G401 (cell line): Measurements from ENCODE around the gene MGA. TPM values are rescaled to one million over a fixed set of nuclear protein-coding genes. Genes with fewer than 3 reads are reported as not detected.

Source experiments
- DNase-seq: peaks from one replicate; pipeline ENCODE4 v3.0.0-alpha.2; 2015; ENCODE audit warnings: low spot score
- in situ Hi-C: cut with HindIII; loops from 2 replicates; pipeline ENCODE4 v1.10.0; 2016; ENCODE audit warnings: low sequenced_read_pairs, mixed read lengths
- total RNA-seq: library from RNA; depleted of rRNA; stranded (reverse); fragments of >200 nt; shearing (Covaris generic); gene quantifications from 2 replicates; pipeline ENCODE4 v1.2.3, GENCODE V29; 2014

MGA gene
- total RNA-seq, 1 experiment from 2014 or later, result 22.0 TPM

DNA sequence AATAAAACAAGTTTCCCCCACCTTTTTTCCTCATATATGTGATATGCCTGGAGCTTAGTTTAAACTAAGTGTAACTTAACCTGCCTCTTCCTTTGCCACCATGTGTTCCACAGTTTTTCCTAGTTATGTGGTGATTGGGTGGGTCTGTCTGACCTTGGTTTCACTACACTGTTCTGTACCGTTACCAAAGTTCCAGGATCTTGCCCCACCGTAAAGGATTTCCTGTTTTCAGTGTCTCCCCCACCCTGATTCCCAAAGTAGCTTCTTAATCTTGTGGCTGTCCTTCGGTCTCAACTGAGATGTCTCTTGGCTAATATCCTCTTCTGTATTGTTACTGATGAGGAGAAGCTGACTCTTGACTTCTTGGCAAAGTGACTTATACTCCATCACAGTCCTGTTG lies 6.4 kb upstream of the MGA start:
- in situ Hi-C loops, result no loop called here
- no peak for DNase-seq

DNA sequence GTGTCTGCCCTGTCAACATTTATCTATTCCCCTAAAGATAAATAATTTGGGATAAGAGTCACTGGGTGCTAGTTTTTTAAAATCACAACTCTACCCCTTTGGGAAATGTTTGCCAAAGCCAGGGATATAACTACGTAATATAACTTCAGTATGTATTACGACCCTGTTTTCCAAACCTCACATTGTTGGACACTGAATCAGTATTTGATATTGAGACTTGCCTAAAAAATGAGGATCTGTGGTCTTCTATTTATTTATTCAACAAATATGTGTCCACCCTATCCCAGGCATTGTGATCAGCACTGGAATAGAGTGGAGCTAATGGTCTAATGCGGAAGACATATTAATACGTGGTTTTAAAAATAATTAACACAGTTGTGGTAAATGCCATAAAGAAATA lies 4.5 kb upstream of the MGA start:
- in situ Hi-C loops, result no loop called here
- DNase-seq, result no peak

- in situ Hi-C loops, result no loop called here
- DNase-seq, result no peak
Observed at GRCh38 chr15:41656188-41656587, 4.0 kb upstream of the MGA start.

- in situ Hi-C loops, result no loop called here
- no peak for DNase-seq
Observed at GRCh38 chr15:41658689-41659088, 1.5 kb upstream of the MGA start.

- DNase-seq, result no peak
Observed at GRCh38 chr15:41659190-41659589, 1.0 kb upstream of the MGA start.

DNA sequence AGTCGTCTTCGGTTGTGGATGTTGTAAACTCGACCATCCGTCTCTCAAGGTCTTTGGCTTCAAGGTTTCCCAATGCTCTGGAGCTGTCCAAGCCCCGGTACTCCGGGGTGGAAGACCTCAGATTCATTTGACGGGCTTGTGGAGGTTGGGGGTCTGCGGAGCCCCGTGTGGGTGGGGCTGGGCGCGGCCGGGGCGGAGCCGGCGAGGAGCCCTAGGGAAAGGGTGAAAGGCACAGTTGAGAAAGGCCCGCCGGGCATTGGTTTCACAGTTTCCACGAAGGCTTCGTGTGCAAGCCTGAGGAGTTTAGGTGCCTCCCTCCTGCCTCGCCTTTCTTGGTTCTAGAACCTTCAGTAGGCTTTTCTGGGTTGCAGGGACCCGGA lies 360 bp upstream of the MGA start:
- no peak for DNase-seq
- in situ Hi-C loops, result no loop called here

More at GRCh38 chr15:41659190-41659589, 1.0 kb upstream of the MGA start:
- in situ Hi-C loops, result no loop called here

GRCh38 chr15:41661078-41661517 lies 893 bp downstream of the MGA start:
- in situ Hi-C loops, result no loop called here
- DNase-seq, result peak; percentile 39

DNA sequence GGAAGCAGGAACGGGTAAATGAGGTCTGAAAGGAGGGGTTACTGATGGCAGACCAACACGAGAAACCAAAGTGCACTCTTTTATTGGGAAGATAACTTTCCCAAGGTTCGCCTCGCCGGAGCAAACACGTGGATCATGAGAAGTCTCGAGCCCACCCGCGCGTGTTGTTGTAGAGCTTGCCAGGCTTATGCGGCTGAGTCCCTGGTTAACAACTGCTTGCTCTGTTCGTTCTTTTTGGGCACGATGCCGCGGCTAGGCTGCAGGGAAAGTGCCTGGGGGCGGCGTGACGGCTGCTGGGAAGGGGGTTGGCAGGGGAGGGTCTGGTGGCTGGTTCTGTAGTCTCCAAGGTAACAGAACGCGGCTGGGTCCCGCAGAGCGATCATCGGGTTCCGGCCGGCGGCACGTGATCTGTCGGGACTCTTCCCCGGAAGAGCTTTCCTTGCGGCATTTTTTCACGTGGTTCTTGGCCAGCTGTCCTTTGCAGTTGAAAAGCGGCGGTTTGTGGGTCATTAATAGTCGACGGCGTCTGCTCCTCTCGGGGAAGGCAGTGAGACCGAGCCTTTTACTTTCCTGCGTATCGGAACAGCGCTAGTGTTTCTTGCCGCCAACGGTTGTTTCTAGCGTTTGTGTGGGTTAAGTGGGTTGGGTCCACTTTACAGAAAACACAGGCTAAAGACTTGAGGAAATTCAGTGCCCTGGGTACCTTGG lies 1.5 kb downstream of the MGA start:
- peak; percentile 76 for DNase-seq
- in situ Hi-C loops, result no loop called here

DNA sequence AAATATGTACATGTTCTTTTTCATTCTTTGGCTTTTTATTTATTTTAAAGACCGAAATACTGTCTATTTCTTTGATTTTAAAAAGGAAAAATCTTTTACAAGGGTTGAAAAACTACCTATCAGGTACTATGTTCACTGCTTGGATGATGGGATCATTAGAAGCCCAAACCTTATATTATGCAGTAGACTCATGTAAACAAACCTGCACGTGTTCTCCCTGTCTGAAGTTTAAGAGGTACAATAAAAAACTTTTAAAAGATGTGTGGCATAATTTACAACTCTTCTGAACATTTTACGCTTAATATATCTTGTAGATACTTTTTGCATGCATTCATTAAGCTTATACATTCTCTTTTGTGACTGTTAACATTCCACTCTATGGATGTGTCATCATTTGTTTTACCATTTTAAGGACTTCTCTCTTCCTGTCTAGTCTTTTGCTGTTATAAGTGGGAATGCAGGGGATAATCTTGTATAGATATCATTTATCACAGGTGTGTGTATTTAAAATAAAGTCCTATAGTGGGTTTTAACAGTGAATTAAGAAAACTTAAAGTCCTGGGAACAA lies 6.2 kb downstream of the MGA start:
- DNase-seq, result no peak
- in situ Hi-C loops, result no loop called here

GRCh38 chr15:41669701-41670100 lies 9.5 kb downstream of the MGA start:
- in situ Hi-C loops, result no loop called here

GRCh38 chr15:41671656-41672648 lies 11.7 kb downstream of the MGA start:
- no peak for DNase-seq
- in situ Hi-C loops, result no loop called here

More at GRCh38 chr15:41669701-41670100, 9.5 kb downstream of the MGA start:
- no peak for DNase-seq

DNA sequence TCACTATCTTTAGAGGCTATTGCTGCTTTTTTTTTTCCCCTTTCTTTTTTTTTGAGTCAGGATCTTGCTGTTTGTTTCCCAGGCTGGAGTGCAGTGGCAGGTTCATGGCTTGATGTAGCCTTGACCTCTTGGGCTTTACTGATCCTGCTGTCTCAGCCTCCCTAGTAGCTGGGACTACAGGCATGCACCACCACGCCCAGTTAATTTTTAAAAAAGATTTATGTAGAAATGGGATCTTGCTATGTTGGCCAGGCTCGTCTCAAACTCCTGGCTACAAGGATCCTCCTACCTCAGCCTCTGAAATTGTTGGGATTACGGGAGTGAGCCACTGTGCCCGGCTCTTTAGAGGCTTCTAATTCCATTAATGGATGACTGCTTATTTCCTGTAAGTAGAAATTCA lies 15.1 kb downstream of the MGA start:
- no peak for DNase-seq
- in situ Hi-C loops, result no loop called here

DNA sequence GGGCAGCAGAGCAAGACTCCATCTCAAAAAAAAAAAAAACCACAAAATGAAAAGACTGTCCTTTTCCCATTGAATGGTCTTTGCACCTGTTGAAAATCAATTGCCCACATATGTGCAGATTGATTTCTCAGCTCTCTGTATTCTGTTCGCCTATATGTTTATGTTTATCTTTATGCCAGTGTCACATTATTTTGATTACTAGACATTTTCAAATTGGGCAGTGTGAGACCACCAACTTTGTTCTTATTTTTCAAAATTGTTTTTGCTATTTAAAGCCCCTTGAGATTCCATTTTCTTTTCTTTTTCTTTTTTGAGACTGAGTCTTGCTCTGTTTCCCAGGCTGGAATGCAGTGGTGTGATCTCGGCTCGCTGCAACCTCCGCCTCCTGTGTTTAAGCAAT lies 18.5 kb downstream of the MGA start:
- no peak for DNase-seq
- in situ Hi-C loops, result no loop called here

GRCh38 chr15:41683955-41684354 lies 23.8 kb downstream of the MGA start:
- in situ Hi-C loops, result no loop called here

GRCh38 chr15:41688671-41689070 lies 28.5 kb downstream of the MGA start:
- DNase-seq, result no peak
- in situ Hi-C loops, result no loop called here

More at GRCh38 chr15:41683955-41684354, 23.8 kb downstream of the MGA start:
- no peak for DNase-seq

DNA sequence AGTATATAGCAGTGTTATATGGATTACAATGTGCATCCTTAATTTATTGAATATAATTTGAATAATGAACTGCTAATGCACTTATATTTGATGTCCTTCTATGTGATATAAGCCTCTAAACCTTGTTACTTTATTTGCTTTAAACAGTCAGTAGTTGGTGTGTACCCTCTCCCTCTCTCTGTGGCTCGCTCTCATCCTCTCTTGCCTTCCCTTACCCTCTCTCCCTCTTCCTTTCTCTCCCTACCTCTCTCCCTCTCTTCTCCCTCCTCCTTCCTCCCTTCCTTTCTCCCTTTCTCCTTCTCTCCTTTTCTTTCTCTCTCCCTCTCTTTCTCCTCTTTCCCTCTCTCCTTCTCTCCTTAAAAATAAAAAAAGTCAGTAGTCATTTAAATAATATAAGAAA lies 28.9 kb downstream of the MGA start:
- in situ Hi-C loops, result no loop called here
- no peak for DNase-seq

DNA sequence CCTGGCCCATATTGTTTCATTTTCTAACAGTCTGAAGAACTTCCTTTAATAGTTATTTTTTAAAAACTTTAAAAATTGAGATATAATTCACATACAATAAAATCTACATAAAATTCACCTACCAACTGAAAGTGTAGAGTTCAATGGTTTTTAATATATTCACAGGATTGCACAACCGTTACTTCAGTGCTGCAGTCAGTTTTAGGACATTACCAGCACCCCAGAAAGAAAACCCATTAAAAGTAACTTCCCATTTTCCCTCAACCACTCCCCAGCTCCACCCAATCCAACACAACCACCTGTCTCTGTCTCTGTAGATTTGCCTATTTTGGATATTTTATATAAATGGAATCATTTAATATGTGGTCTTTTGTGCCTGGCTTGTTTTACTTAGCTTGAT lies 29.6 kb downstream of the MGA start:
- in situ Hi-C loops, result no loop called here
- DNase-seq, result no peak

DNA sequence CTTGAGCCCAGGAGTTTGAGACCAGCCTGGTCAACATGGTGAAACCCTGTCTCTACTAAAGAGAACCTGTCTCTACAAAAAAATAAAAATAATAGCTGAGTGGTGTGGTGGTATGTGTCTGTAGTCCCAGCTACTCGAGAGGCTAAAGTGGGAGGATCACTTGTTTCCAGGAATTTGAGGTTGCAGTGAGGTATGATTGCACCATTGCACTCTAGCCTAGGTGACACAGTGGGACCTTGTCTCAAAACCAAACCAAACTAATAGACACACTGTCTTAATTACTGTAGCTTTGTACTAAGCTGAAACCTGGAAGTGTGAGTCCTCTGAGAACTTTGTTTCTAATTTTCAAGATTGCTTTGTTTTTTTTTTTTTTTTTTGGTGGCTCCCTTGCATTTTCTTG lies 30.4 kb downstream of the MGA start:
- in situ Hi-C loops, result no loop called here
- no peak for DNase-seq

GRCh38 chr15:41691471-41691870 lies 31.3 kb downstream of the MGA start:
- in situ Hi-C loops, result no loop called here
- no peak for DNase-seq

- peak; percentile 32 for DNase-seq
- in situ Hi-C loops, result no loop called here
Observed at GRCh38 chr15:41692049-41692448, 31.8 kb downstream of the MGA start.
